ENCODE data around the gene USP12. TPM values are rescaled to one million over a fixed set of nuclear protein-coding genes. Genes with fewer than 3 reads are reported as not detected.
A peak's percentile ranks its signal among the peaks of the same experiment; 100 is the strongest.

Gene USP12
- total RNA-seq, 2 experiments from 2014 or later, result 35.7 to 40.1 TPM

- H3K27ac Mint-ChIP-seq, result no peak overlapping the region
- ChIA-PET CTCF (interaction anchor here (2.0 kb wide), 1 partner anchor 49 kb away, joined by 5 read pairs; no protein-coding TSS in a partner anchor), POLR2A (interaction anchor here (0.6 kb wide), 1 partner anchor 165 kb away, joined by 6 read pairs; no protein-coding TSS in a partner anchor)
- no peaks in the 10 kb centered on the region for H3K9me3 Mint-ChIP-seq
- peaks cover 4% of the 10 kb centered on the region for H3K4me1 Mint-ChIP-seq (ENCODE audit: low read depth)
- TF ChIP-seq CTCF (IDR thresholded peaks at IDR 0.05), result no peak
- H3K36me3 Mint-ChIP-seq (ENCODE audit: low read depth), result no peaks in the 10 kb centered on the region
- H3K27me3 Mint-ChIP-seq, result peaks cover 12% of the 10 kb centered on the region
- intact Hi-C loops (cut with micrococcal nuclease), result no loop called here
- no peak for ATAC-seq
- H3K4me3 Mint-ChIP-seq, result peak overlapping the region; percentile 24
- no peak for DNase-seq
Observed at GRCh38 chr13:27034678-27035111, 136.9 kb downstream of the USP12 start.

GRCh38 chr13:27028683-27029480, 142.7 kb downstream of the USP12 start:
- Mint-ChIP-seq H3K4me3 (no peak overlapping the region), H3K9me3 (no peaks in the 10 kb centered on the region), H3K4me1 (ENCODE audit: low read depth) (no peaks in the 10 kb centered on the region), H3K27ac (no peak overlapping the region), H3K36me3 (ENCODE audit: low read depth) (no peaks in the 10 kb centered on the region), H3K27me3 (peaks cover 2% of the 10 kb centered on the region)
- CTCF ChIA-PET, result no interaction called here
- DNase-seq, result no peak
- intact Hi-C loops (cut with micrococcal nuclease), result no loop called here
- no peak for TF ChIP-seq CTCF (IDR thresholded peaks at IDR 0.05)
- POLR2A ChIA-PET, result no interaction called here
- no peak for ATAC-seq

- POLR2A ChIA-PET, result no interaction called here
- CTCF ChIA-PET, result interaction anchor here (0.9 kb wide), 1 partner anchor 312 kb away, joined by 3 read pairs; no protein-coding TSS in a partner anchor
- TF ChIP-seq CTCF (IDR thresholded peaks at IDR 0.05), result no peak
- peaks cover 2% of the 10 kb centered on the region for H3K27me3 Mint-ChIP-seq
- no peak overlapping the region for H3K27ac Mint-ChIP-seq
- no peaks in the 10 kb centered on the region for H3K9me3 Mint-ChIP-seq
- H3K36me3 Mint-ChIP-seq (ENCODE audit: low read depth), result no peaks in the 10 kb centered on the region
- DNase-seq, result no peak
- ATAC-seq, result no peak
- H3K4me1 Mint-ChIP-seq (ENCODE audit: low read depth), result no peaks in the 10 kb centered on the region
- intact Hi-C loops (cut with micrococcal nuclease), result no loop called here
- no peak overlapping the region for H3K4me3 Mint-ChIP-seq
Observed at GRCh38 chr13:27027086-27027667, 144.4 kb downstream of the USP12 start.

- Mint-ChIP-seq H3K4me3 (no peak overlapping the region), H3K27me3 (peaks cover 2% of the 10 kb centered on the region), H3K36me3 (ENCODE audit: low read depth) (no peaks in the 10 kb centered on the region), H3K9me3 (no peaks in the 10 kb centered on the region), H3K27ac (no peak overlapping the region), H3K4me1 (ENCODE audit: low read depth) (no peaks in the 10 kb centered on the region)
- DNase-seq (no peak), ATAC-seq (no peak)
- CTCF ChIA-PET, result interaction anchor here (0.9 kb wide), 1 partner anchor 312 kb away, joined by 3 read pairs; no protein-coding TSS in a partner anchor
- intact Hi-C loops (cut with micrococcal nuclease), result no loop called here
- no peak for TF ChIP-seq CTCF (IDR thresholded peaks at IDR 0.05)
- POLR2A ChIA-PET, result no interaction called here
Observed at GRCh38 chr13:27026396-27026795, 145.2 kb downstream of the USP12 start.
